T-helper 9 cell (primary cell): ENCODE data around the gene ITPRID1.

Experiments used
- DNase-seq: peaks from one replicate; pipeline ENCODE4 v3.0.0-alpha.2; 2020

ITPRID1 gene

DNA sequence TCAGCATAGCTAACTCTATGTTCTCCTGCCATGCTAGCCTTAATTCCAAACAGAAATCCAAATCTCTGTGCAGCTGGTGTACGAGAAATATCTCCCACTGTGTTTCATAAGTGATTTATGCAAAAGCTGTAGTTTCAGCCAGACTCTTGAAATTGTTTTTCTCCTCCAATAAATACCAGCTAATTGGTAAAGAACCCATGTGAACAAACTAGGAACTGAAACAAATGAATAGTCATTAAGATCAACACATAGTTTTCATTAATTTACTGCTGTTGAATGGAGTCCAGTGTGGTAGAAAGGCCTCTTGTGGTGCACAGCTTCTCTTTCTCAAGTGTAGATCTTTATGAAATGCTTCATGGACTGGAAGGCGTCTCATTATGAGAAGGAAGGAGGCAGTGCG lies 191.5 kb downstream of the ITPRID1 start:
- no peak for DNase-seq

GRCh38 chr7:31707089-31707488 lies 193.2 kb downstream of the ITPRID1 start:
- DNase-seq = no peak
